RWPE2 (cell line): Measurements from ENCODE around the gene NAGA.

Source experiments
- ATAC-seq: fragments of 200-7000 bp; cut with Tn5 transposase; 3 replicates; pipeline ENCODE4 v1.9.1; 2021; ENCODE audit warnings: low read depth
- DNase-seq: peaks from one replicate; pipeline ENCODE4 v3.0.0-alpha.2; 2020; ENCODE audit warnings: low spot score
- H3K27ac ChIP-seq: fragments of 450-650 bp; 2 replicates; pipeline ENCODE4 v1.5.1; 2017; ENCODE audit warnings: mild to moderate bottlenecking; ENCODE audit not compliant: poor library complexity, severe bottlenecking
- H3K27me3 ChIP-seq: fragments of 250-450 bp; sonication (Bioruptor Pico); 2 replicates; pipeline ENCODE4 v1.5.1; 2021; ENCODE audit warnings: mild to moderate bottlenecking, moderate library complexity; ENCODE audit not compliant: insufficient read depth, poor library complexity, severe bottlenecking
- H3K36me3 ChIP-seq: fragments of 250-450 bp; sonication (Bioruptor Pico); 2 replicates; pipeline ENCODE4 v1.5.1; 2020; ENCODE audit warnings: low read depth, mild to moderate bottlenecking, moderate library complexity
- H3K4me1 ChIP-seq: fragments of 250-450 bp; sonication (Bioruptor Pico); 2 replicates; pipeline ENCODE4 v1.5.1; 2021; ENCODE audit warnings: mild to moderate bottlenecking, moderate library complexity; ENCODE audit not compliant: insufficient read depth, poor library complexity, severe bottlenecking
- H3K4me3 ChIP-seq: fragments of 250-450 bp; sonication (Bioruptor Pico); 2 replicates; pipeline ENCODE4 v1.5.1; 2021; ENCODE audit warnings: mild to moderate bottlenecking, moderate library complexity; ENCODE audit not compliant: severe bottlenecking
- H3K9me3 ChIP-seq: fragments of 250-450 bp; sonication (Bioruptor Pico); 2 replicates; pipeline ENCODE4 v1.5.1; 2021; ENCODE audit warnings: mild to moderate bottlenecking, moderate library complexity; ENCODE audit not compliant: severe bottlenecking
- TF ChIP-seq, protein P1 (sequence below): fragments of 450-650 bp; IDR thresholded peaks from one replicate; pipeline ENCODE4 v1.5.1; 2017; ENCODE audit warnings: mild to moderate bottlenecking, moderate library complexity; ENCODE audit not compliant: poor library complexity, severe bottlenecking

The NAGA gene

DNA sequence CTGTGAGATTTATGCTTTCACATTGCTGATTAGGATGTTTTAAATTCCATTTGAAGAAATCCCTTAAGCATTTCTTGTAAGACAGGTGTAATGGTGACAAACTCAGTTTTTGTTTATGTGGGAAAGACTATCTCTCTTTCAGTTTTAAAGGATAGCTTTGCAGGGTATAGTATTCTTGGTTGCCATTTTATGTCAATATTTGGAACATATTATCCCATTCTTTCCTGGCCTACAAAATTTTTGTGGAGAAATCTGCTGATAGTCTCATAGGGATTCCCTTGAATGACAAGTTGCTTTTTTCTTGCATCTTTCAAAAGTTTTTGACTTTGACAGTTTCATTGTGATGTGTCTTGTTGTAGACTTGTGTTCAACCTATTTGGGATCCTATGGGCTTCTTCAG is 28.8 kb downstream of the NAGA start:
- Histone ChIP-seq H3K4me1 (no peaks in the 10 kb centered on the region), H3K27ac (no peak overlapping the region), H3K4me3 (no peak overlapping the region), H3K27me3 (no peaks in the 10 kb centered on the region), H3K36me3 (no peaks in the 10 kb centered on the region), H3K9me3 (no peaks in the 10 kb centered on the region)
- no peak for ATAC-seq
- TF ChIP-seq, protein P1, sequence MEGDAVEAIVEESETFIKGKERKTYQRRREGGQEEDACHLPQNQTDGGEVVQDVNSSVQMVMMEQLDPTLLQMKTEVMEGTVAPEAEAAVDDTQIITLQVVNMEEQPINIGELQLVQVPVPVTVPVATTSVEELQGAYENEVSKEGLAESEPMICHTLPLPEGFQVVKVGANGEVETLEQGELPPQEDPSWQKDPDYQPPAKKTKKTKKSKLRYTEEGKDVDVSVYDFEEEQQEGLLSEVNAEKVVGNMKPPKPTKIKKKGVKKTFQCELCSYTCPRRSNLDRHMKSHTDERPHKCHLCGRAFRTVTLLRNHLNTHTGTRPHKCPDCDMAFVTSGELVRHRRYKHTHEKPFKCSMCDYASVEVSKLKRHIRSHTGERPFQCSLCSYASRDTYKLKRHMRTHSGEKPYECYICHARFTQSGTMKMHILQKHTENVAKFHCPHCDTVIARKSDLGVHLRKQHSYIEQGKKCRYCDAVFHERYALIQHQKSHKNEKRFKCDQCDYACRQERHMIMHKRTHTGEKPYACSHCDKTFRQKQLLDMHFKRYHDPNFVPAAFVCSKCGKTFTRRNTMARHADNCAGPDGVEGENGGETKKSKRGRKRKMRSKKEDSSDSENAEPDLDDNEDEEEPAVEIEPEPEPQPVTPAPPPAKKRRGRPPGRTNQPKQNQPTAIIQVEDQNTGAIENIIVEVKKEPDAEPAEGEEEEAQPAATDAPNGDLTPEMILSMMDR, result no peak
- no peak for DNase-seq

DNA sequence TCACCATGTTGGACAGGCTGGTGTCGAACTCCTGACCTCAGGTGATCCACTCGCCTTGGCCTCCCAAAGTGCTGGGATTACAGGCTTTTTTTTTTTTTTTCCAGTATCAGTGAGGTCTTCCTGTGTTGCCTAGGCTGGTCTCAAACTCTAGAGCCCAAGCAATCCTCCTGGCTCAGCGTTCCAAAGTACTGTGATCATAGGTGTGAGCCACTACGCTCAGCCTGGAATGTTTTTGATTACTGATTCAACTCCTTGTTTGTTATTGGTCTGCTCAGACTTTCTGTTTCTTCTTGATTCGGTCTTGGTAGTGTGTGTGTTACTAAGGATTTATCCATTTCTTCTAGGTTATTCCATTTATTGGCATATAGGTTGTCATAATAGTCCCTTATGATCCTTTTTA is 31.3 kb downstream of the NAGA start:
- no peaks in the 10 kb centered on the region for H3K4me1 ChIP-seq
- no peak overlapping the region for H3K4me3 ChIP-seq
- no peaks in the 10 kb centered on the region for H3K9me3 ChIP-seq
- no peak overlapping the region for H3K27ac ChIP-seq
- no peak for ATAC-seq
- DNase-seq, result no peak
- no peaks in the 10 kb centered on the region for H3K27me3 ChIP-seq
- no peaks in the 10 kb centered on the region for H3K36me3 ChIP-seq
- TF ChIP-seq, protein P1, result no peak

DNA sequence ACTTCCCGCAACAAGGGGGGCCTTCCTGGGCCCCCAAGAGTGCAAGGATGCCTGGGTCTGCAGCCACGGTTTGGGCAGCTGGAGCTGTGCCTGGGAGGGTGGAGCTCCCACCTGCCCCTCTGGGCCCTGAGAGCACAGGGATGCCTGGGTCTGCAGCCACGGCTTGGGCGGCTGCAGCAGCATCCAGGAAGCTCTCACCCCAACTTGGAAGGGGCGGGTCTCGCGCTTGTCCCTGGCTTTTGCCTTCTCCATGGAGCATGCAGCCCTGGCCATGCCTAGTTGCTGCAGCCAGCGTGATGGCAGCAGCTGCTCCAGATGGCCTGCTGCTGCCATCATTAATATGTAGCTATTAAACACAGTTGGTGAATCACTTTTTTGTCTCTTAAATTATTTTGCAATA is 35.4 kb downstream of the NAGA start:
- Histone ChIP-seq H3K4me3 (no peak overlapping the region), H3K36me3 (no peaks in the 10 kb centered on the region), H3K4me1 (no peaks in the 10 kb centered on the region), H3K27ac (no peak overlapping the region), H3K27me3 (no peaks in the 10 kb centered on the region), H3K9me3 (no peaks in the 10 kb centered on the region)
- ATAC-seq (no peak), DNase-seq (no peak)
- TF ChIP-seq, protein P1, result no peak

DNA sequence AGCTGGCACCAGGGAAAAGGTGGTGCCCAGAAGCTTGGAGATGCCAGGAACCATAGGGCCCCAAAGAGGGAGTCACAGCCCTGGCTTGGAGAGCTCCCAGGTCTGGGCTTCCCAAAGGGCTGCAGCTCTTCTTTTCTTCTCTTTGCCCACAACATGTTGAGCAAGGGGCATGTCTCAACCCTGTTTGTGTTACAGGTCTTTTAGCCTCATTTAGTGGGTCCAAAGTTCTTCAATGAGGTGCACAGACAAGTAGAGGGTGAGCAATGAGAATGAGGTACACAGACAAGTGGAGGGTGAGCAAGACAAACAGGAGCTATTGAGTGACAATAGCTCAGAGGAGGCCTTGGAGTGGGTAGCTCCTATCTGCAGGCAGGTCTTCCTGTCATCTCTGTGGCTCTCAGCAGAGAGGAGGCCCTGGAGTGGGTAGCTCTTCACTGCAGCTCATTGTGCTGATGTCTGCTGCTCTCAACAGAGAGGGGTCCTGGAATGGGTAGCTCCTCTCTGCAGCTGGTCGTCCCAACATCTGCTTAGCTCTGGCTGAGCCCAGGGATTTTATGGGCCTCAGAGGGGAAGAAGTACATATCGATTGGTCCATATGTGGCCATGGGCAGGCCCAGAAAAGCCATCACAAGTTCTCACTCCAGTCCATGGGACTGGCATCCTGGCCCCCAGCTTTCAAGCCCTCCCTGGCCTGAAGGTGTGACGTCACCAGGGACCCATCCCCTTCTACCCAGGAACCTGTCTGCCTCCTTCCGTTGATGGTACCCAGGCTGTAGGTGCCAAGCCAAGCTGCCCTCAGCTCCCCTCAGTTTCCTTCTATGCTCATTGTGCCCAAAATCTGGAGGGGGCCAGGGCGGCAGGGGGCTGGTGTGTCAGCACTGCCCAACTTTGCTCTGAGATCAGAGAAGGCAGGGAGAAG is 37.1 kb downstream of the NAGA start:
- Histone ChIP-seq H3K4me3 (no peak overlapping the region), H3K27ac (no peak overlapping the region), H3K36me3 (no peaks in the 10 kb centered on the region), H3K27me3 (no peaks in the 10 kb centered on the region), H3K9me3 (no peaks in the 10 kb centered on the region), H3K4me1 (no peaks in the 10 kb centered on the region)
- TF ChIP-seq, protein P1, result no peak
- ATAC-seq (no peak), DNase-seq (no peak)

DNA sequence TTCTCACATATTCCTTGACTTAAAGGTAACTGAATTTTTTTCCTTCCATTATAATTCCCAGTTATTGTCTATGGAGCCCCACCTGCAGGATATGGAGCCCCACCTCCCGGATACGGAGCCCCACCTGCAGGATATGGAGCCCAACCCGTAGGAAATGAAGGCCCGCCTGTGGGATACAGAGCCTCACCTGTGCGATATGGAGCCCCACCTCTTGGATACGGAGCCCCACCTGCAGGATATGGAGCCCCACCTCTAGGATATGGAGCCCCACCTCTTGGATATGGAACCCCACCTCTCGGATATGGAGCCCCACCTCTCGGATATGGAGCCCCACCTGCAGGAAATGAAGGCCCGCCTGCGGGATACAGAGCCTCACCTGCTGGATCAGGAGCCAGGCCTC is 43.9 kb downstream of the NAGA start:
- no peak for ATAC-seq
- H3K4me1 ChIP-seq, result peaks cover 9% of the 10 kb centered on the region
- H3K27ac ChIP-seq, result no peak overlapping the region
- H3K4me3 ChIP-seq, result no peak overlapping the region
- H3K27me3 ChIP-seq, result no peaks in the 10 kb centered on the region
- no peaks in the 10 kb centered on the region for H3K9me3 ChIP-seq
- H3K36me3 ChIP-seq, result no peaks in the 10 kb centered on the region
- no peak for DNase-seq
- TF ChIP-seq, protein P1, result no peak
